HuH-7.5 (cell line): ENCODE results near the gene FAM117A.
A peak's percentile ranks its signal among the peaks of the same experiment; 100 is the strongest.
"Not testable (repeated sequence)": the region's sequence is repeated elsewhere in the genome, so short reads cannot be mapped to it uniquely, and the experiment has no call there.

Source experiments
- DNase-seq: peaks from one replicate; pipeline ENCODE4 v3.0.0; 2011; ENCODE audit warnings: low spot score

Gene FAM117A

DNA sequence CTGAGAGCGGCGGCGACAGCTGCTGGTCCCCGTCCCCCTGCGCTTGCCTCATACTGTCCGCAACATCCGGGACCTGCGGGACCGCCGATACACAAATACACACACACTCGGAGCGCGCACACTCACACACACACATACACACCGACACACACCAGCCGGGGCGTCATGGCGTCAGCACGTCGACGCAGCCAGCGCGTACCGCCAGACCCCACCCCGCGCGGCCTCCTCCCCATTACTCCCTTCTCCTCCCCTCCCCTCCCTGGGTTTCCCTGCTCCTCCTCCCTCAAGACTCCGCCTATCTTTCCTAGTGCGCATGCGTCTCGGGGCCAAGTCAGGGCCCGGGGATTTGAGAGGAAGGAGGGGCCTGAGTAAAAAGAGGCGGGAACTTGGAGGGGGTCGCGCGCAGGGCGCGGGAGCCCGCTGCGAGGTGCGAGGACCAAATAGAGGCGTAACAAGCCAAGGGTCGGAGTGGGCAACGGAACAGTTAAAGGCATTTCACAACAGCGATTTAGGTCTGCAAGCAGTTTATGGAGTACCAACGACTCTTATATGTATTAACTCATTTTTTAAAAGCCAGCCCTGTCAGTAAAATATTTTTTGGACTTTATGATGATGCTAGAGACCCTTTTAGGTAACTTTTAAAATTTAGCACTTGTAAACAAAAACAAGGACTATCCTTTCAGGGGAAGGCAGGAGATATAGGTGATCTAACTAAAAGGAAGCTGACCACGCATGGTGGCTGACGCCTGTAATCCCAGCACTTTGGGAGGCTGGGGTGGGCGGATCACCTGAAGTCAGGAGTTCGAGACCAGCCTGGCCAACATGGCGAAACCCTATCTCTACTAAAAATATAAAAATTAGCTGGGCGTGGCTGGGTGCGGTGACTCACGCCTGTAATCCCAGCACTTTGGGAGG, 85.7 kb downstream of the FAM117A start, which contains the start of gene SPOP:
Gene SPOP (minus strand): TSS at position 165 of the 915 bp plus-strand sequence. CDS start 55,287 bp downstream, outside the sequence.
- DNase-seq = peak; percentile 91

DNA sequence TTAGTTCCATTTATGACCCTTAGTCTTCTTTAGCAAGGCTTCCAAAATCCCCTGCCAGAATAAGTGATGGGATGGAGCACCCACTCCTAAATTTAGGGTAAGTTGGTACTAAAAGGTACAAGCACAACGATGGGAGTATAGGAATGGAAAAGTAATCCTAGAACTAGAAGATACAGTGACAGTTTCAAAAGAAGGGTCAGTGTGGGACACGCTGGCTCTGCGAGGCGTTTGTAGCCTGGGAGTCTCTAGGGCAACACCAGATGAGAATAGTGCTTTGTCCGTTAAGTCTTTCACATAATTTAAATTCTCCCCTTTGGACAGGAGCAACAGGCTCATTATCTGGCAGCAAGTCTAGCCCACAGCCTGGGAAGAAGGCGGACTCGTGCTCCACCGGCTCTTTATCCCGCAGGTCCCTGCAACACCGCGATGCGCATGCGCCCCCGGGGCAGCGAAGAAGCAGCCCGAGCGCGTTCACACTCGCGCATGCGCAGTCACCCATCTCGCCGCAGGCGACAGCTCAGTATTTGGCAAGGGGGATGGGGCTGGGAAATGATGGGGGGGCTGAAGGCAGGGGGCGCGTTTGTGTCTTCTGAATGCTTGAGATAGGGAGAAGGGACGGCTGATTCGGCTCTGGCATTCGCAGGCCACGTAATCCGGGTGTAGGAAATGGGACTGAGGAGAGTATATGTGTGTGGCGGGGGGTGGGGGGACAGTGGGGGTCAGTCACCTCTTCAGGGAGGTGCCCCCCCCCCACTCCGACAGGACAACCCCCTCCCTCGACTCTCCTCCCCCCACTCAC, 86.6 kb downstream of the FAM117A start:
- DNase-seq = peak; percentile 96

- no peak for DNase-seq
These were observed 87.6 kb downstream of the FAM117A start for GRCh38 chr17:49676276-49676868.

DNA sequence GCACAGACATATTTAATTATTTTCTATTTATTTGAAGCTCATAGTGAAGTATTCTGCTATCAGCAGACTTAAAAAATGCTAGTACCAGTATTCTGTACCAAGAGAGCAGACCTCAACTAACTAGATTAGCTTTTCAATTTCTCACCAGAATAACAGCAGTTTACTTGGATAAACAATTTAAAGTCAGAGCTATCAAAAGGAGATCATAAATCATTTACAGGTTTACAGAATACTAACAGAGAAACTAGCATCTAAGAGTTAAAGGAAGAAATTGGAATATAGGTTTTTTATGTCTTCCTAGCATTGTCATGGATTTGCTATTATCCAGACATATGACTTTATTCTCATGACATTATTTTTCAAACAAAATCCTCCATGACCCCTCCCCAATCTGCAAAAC, 89.4 kb downstream of the FAM117A start:
- no peak for DNase-seq

- DNase-seq = not testable (repeated sequence)
These were observed 90.3 kb downstream of the FAM117A start for GRCh38 chr17:49673679-49674078.

- DNase-seq = no peak
These were observed 93.3 kb downstream of the FAM117A start for GRCh38 chr17:49670641-49671040.

GRCh38 chr17:49670002-49670401, 93.9 kb downstream of the FAM117A start:
- no peak for DNase-seq

GRCh38 chr17:49667854-49668253, 96.1 kb downstream of the FAM117A start:
- no peak for DNase-seq

DNA sequence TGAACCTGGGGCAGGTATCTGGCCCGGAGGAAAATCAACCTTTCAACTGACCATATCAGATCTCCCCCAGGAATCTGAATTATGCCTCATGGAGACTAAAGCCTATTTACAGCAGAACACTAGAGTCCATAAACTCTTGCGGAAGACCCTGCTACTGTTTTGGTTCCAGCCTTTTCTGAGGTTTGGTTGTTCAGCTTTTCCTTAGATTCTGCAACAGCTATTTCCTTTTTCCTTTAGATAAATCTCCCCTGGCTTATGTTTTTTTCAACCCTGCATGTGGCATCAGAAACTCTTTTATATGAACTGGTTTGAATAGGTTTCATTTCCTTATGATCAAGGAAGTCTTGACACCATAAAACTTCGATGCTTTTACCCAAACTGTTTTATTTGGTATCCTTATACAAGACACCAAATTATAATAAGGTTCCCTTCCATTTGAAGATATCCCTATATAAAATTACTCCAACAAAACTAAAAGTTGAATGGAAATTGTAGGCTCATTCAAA, 99.2 kb downstream of the FAM117A start:
- DNase-seq = no peak
